Naive thymus-derived CD4-positive, alpha-beta T cell (primary cell): ENCODE results near the gene SLC37A1. TPM values are rescaled to one million over a fixed set of nuclear protein-coding genes. Genes with fewer than 3 reads are reported as not detected.

Experiments used
- ATAC-seq: fragments of 150-1000 bp; cut with Tn5 transposase; 2 replicates; pipeline ENCODE4 v1.10.0; 2021; ENCODE audit warnings: mild to moderate bottlenecking, moderate library complexity
- CTCF ChIA-PET: fragments of 350-600 bp; sonication (Branson Sonifier 250); formaldehyde crosslinking; loops from one replicate; lab custom pipeline; 2021; ENCODE audit warnings: antibody characterized with exemption; lab: Charles Lee
- POLR2A ChIA-PET: fragments of 350-600 bp; sonication (Branson Sonifier 250); formaldehyde crosslinking; loops from one replicate; lab custom pipeline; 2021; ENCODE audit warnings: antibody characterized with exemption, inconsistent platforms; lab: Charles Lee
- DNase-seq, 9 donors: peaks; one replicate each; pipeline versions ENCODE4 v3.0.0 to v3.0.0-alpha.2; 2020 to 2022; ENCODE audit warnings: mixed read lengths in 1 of 9
- H3K27ac ChIP-seq: one replicate; pipeline ENCODE4 v1.7.0; 2013; ENCODE audit warnings: mild to moderate bottlenecking, low read depth, low read length, moderate library complexity
- H3K27me3 ChIP-seq, 2 donors: one replicate each; pipeline ENCODE4 v1.7.0; 2013; ENCODE audit warnings: low read length in 2 of 2, mild to moderate bottlenecking in 2 of 2, moderate library complexity in 2 of 2; ENCODE audit not compliant: control insufficient read depth in 2 of 2, insufficient read depth in 2 of 2
- H3K36me3 ChIP-seq, 3 experiments: 1 replicate in 2 of 3; 2 replicates in 1 of 3; pipeline ENCODE4 v1.7.0; 2013; ENCODE audit warnings: low read length in 3 of 3, mild to moderate bottlenecking in 3 of 3, moderate library complexity in 1 of 3; ENCODE audit not compliant: insufficient read depth in 3 of 3, control insufficient read depth in 2 of 3
- H3K4me1 ChIP-seq, 2 donors: one replicate each; pipeline ENCODE4 v1.7.0; 2013; ENCODE audit warnings: low read length in 2 of 2, mild to moderate bottlenecking in 2 of 2, moderate library complexity in 1 of 2; ENCODE audit not compliant: control insufficient read depth in 2 of 2, insufficient read depth in 2 of 2
- H3K4me3 ChIP-seq: 2 replicates; pipeline ENCODE4 v1.7.0; 2013; ENCODE audit warnings: mild to moderate bottlenecking, low read length
- H3K9me3 ChIP-seq, 3 experiments: 1 replicate in 2 of 3; 2 replicates in 1 of 3; pipeline ENCODE4 v1.7.0; 2013; ENCODE audit warnings: low read length in 3 of 3; ENCODE audit not compliant: control insufficient read depth in 2 of 3
- H3K27ac Mint-ChIP-seq, 9 donors: one replicate each; pipeline ENCODE4 v1.8.0; 2020 to 2022; ENCODE audit warnings: mixed read lengths in 9 of 9, mild to moderate bottlenecking in 8 of 9, moderate library complexity in 5 of 9, inconsistent platforms in 2 of 9
- H3K27me3 Mint-ChIP-seq, 5 donors: one replicate each; pipeline ENCODE4 v1.8.0; 2021 to 2022; ENCODE audit warnings: mixed read lengths in 5 of 5, mild to moderate bottlenecking in 1 of 5
- H3K36me3 Mint-ChIP-seq, 5 donors: one replicate each; pipeline ENCODE4 v1.8.0; 2020 to 2022; ENCODE audit warnings: mixed read lengths in 5 of 5, mild to moderate bottlenecking in 3 of 5, inconsistent platforms in 1 of 5
- H3K4me1 Mint-ChIP-seq, 7 donors: one replicate each; pipeline ENCODE4 v1.8.0; 2020 to 2022; ENCODE audit warnings: mixed read lengths in 7 of 7, mild to moderate bottlenecking in 3 of 7, inconsistent platforms in 1 of 7
- H3K4me3 Mint-ChIP-seq, 10 donors: one replicate each; pipeline ENCODE4 v1.8.0; 2020 to 2022; ENCODE audit warnings: mild to moderate bottlenecking in 10 of 10, mixed read lengths in 10 of 10, moderate library complexity in 6 of 10, inconsistent platforms in 2 of 10
- H3K9me3 Mint-ChIP-seq, 11 donors: one replicate each; pipeline ENCODE4 v1.8.0; 2020 to 2022; ENCODE audit warnings: mixed read lengths in 11 of 11, mild to moderate bottlenecking in 4 of 11, inconsistent platforms in 1 of 11, moderate library complexity in 1 of 11
- intact Hi-C, 2 donors: fragments of 100-400 bp; cut with micrococcal nuclease; formaldehyde crosslinking; loops; one replicate each; pipeline ENCODE4 v1.15.1; 2023
- polyA plus RNA-seq, 2 donors: library from polyadenylated mRNA; unstranded; fragments of 300-500 nt; fragmentation: Illumina TruSeq; gene quantifications; one replicate each; pipeline ENCODE4 v1.2.3, GENCODE V29; 2021
- total RNA-seq, 6 experiments: library from RNA in 5 of 6; stranded (reverse) in 5 of 6; gene quantifications; 1 replicate in 5 of 6; 2 replicates in 1 of 6; pipeline ENCODE4 v1.2.3 and lab custom pipeline; 2021 to 2026

The SLC37A1 gene
- total and polyA plus RNA-seq, 7 experiments from 2014 or later: 4.4 to 23.2 (median 15.8) TPM

- ATAC-seq: no peak
- no peak overlapping the region for H3K27ac Mint-ChIP-seq
- no peak overlapping the region for H3K4me3 ChIP-seq
- H3K27ac ChIP-seq: no peak overlapping the region
- no peak for DNase-seq
- peaks cover 5 to 22% (median 18%) of the 10 kb centered on the region in 7 donors for H3K4me1 Mint-ChIP-seq
- no peaks in the 10 kb centered on the region for H3K36me3 ChIP-seq
- peaks cover 0 to 33% (median 0%) of the 10 kb centered on the region in 5 donors for H3K27me3 Mint-ChIP-seq
- ChIA-PET CTCF (no interaction called here), POLR2A (interaction anchor here (0.6 to 1.6 kb wide), 3 partner anchors 19 to 21 kb away, joined by 3 to 4 read pairs (median 3); no protein-coding TSS in a partner anchor)
- no peaks in the 10 kb centered on the region for H3K9me3 ChIP-seq
- peaks cover 0 to 4% of the 10 kb centered on the region in 2 donors for H3K4me1 ChIP-seq
- no peak overlapping the region for H3K4me3 Mint-ChIP-seq
- no peaks in the 10 kb centered on the region for H3K27me3 ChIP-seq
- no peaks in the 10 kb centered on the region for H3K36me3 Mint-ChIP-seq
- intact Hi-C loops: no loop called here
- no peaks in the 10 kb centered on the region for H3K9me3 Mint-ChIP-seq
Observed at GRCh38 chr21:42508371-42508770, 5.3 kb upstream of the SLC37A1 start.

DNA sequence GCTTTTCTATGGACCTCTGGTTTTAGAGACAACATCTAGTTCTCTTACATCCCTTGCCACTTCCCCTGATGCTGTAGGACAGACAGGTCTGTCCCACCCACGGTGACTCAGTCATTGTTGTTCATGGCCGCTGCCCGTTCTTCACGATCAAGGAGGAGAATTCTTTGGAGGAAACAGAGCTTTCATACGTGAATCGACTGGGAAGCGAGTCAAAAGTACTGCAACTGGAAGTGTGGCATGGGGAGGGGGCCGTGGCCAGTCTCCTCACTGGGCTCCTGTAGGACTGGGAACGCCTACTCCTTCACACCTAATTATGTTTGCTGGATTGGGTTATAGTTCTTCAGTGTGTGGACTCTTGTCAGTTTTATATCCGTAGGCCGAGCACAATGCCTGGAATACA is 4.4 kb upstream of the SLC37A1 start:
- ChIA-PET POLR2A (interaction anchor here (0.6 to 1.6 kb wide), 4 partner anchors 18 to 47 kb away, joined by 3 to 4 read pairs (median 4); no protein-coding TSS in a partner anchor), CTCF (no interaction called here)
- Histone ChIP-seq H3K9me3 (no peaks in the 10 kb centered on the region), H3K27ac (no peak overlapping the region), H3K4me3 (no peak overlapping the region), H3K36me3 (peaks cover 0 to 4% (median 0%) of the 10 kb centered on the region in 3 experiments), H3K27me3 (no peaks in the 10 kb centered on the region), H3K4me1 (no peaks in the 10 kb centered on the region)
- Mint-ChIP-seq H3K9me3 (no peaks in the 10 kb centered on the region), H3K27ac (peak overlapping the region in 1 of 9 donors; percentile 68), H3K4me3 (no peak overlapping the region), H3K36me3 (no peaks in the 10 kb centered on the region), H3K4me1 (peaks cover 5 to 16% (median 10%) of the 10 kb centered on the region in 7 donors), H3K27me3 (peaks cover 0 to 33% (median 0%) of the 10 kb centered on the region in 5 donors)
- DNase-seq: peak in 1 of 9 donors; percentile 10
- ATAC-seq: no peak
- intact Hi-C loops: no loop called here

- peaks cover 0 to 8% (median 0%) of the 10 kb centered on the region in 5 donors for H3K36me3 Mint-ChIP-seq
- ATAC-seq (no peak), DNase-seq (no peak)
- ChIA-PET POLR2A (interaction anchor here (0.6 to 1.4 kb wide), 2 partner anchors 16 to 172 kb away, joined by 4 read pairs; no protein-coding TSS in a partner anchor), CTCF (interaction anchor here (0.7 kb wide), 1 partner anchor 16 kb away, joined by 3 read pairs; the partner anchor contains the start of gene RSPH1)
- H3K27ac ChIP-seq: peak overlapping the region; percentile 69
- no peak overlapping the region for H3K4me3 ChIP-seq
- H3K36me3 ChIP-seq: peaks cover 0 to 13% (median 0%) of the 10 kb centered on the region in 3 experiments
- peak overlapping the region; percentile 71 to 93 (median 86) for H3K4me3 Mint-ChIP-seq
- peaks cover 18 to 39% (median 31%) of the 10 kb centered on the region in 7 donors for H3K4me1 Mint-ChIP-seq
- intact Hi-C loops: loop anchor here (1.0 to 5.0 kb wide), 4 partner anchors 15 to 465 kb away; partner anchors contain the start of gene UBASH3A (in 1 of the 2)
- H3K9me3 ChIP-seq: no peaks in the 10 kb centered on the region
- H3K27ac Mint-ChIP-seq: peak overlapping the region in 8 of 9 donors; percentile 73 to 90 (median 84)
- H3K27me3 ChIP-seq: no peaks in the 10 kb centered on the region
- H3K9me3 Mint-ChIP-seq: no peaks in the 10 kb centered on the region
- H3K27me3 Mint-ChIP-seq: peaks cover 0 to 22% (median 0%) of the 10 kb centered on the region in 5 donors
- peaks cover 18 to 20% of the 10 kb centered on the region in 2 donors for H3K4me1 ChIP-seq
Observed at GRCh38 chr21:42512346-42513034, 1.2 kb upstream of the SLC37A1 start.

DNA sequence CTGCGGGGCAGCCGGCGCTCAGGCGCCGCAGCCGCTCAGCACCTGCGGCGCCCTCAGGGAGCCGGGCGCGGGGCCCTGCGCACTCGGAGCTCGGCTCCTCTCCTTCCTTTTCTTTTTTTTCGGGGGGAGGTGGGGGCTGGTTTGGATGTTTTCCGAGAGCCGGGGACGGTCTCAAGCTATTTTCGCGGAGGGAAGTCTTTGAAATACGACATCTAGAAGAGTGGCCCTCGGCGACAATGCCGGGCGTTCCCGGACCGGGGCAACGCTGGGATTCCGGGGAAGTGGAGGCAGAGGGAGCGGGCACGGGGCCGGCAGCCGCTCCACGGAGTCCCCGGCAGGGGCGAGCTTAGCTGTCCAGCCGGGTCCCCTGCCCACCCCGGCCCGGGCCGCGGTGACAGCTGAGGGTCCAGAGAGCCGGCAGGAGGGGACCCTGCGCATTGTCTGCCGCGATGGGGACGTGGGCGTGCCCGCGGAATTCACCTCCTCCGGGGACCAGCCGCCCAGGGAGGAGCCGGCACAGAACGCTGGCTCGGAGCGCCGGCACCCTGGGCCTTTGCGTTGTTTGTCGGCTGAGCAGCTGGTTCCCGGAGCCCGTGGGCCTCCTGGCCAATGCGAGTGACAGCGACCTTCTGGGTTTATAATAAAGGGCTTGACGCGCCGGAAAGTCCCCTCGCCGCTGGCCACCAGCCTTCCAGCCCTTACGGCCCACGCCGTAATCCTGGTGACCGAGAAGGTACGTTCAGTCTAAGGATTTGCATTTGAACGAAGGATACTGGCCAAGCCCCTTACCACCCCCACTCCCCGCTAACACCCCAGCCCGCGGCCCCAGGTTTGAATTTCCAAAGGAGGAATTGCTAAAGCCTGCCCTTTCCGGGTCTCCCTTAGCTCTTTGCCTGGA is 582 bp downstream of the SLC37A1 start:
- intact Hi-C loops: loop anchor here (1.0 to 5.0 kb wide), 6 partner anchors 13 to 463 kb away; partner anchors contain the start of genes RSPH1 (in 2 of the 2) and UBASH3A (in 1 of the 2)
- H3K4me1 Mint-ChIP-seq: peaks cover 22 to 45% (median 38%) of the 10 kb centered on the region in 7 donors
- peak overlapping the region; percentile 76 to 97 (median 89) for H3K4me3 Mint-ChIP-seq
- Histone ChIP-seq H3K27me3 (no peaks in the 10 kb centered on the region), H3K4me1 (peaks cover 18 to 20% of the 10 kb centered on the region in 2 donors), H3K9me3 (no peaks in the 10 kb centered on the region), H3K27ac (peak overlapping the region; percentile 87), H3K36me3 (peaks cover 0 to 30% (median 0%) of the 10 kb centered on the region in 3 experiments), H3K4me3 (peak overlapping the region; percentile 82)
- ATAC-seq: peak; percentile 83
- CTCF ChIA-PET: interaction anchor here (0.6 kb wide), 1 partner anchor 64 kb away, joined by 4 read pairs; no protein-coding TSS in a partner anchor
- peak in 8 of 9 donors; percentile 42 to 76 (median 54) for DNase-seq
- POLR2A ChIA-PET: interaction anchor here (0.6 to 2.0 kb wide), 8 partner anchors 9 to 111 kb away, joined by 3 to 13 read pairs (median 4); partner anchors contain the start of gene UBASH3A
- H3K9me3 Mint-ChIP-seq: no peaks in the 10 kb centered on the region
- H3K27me3 Mint-ChIP-seq: peaks cover 0 to 19% (median 0%) of the 10 kb centered on the region in 5 donors
- peaks cover 0 to 14% (median 8%) of the 10 kb centered on the region in 5 donors for H3K36me3 Mint-ChIP-seq
- peak overlapping the region; percentile 58 to 88 (median 84) for H3K27ac Mint-ChIP-seq

GRCh38 chr21:42514883-42515228 is 1.2 kb downstream of the SLC37A1 start:
- Mint-ChIP-seq H3K4me1 (peaks cover 25 to 46% (median 42%) of the 10 kb centered on the region in 7 donors), H3K4me3 (peak overlapping the region; percentile 76 to 97 (median 88)), H3K27ac (peak overlapping the region; percentile 56 to 88 (median 84)), H3K36me3 (peaks cover 4 to 19% (median 11%) of the 10 kb centered on the region in 5 donors), H3K27me3 (peaks cover 0 to 19% (median 0%) of the 10 kb centered on the region in 5 donors), H3K9me3 (no peaks in the 10 kb centered on the region)
- no peaks in the 10 kb centered on the region for H3K27me3 ChIP-seq
- DNase-seq (no peak), ATAC-seq (no peak)
- peak overlapping the region; percentile 87 for H3K27ac ChIP-seq
- peaks cover 18 to 20% of the 10 kb centered on the region in 2 donors for H3K4me1 ChIP-seq
- POLR2A ChIA-PET: interaction anchor here (0.6 to 2.0 kb wide), 4 partner anchors 9 to 111 kb away, joined by 3 to 13 read pairs (median 5); partner anchors contain the start of gene UBASH3A
- peaks cover 0 to 36% (median 0%) of the 10 kb centered on the region in 3 experiments for H3K36me3 ChIP-seq
- CTCF ChIA-PET: no interaction called here
- H3K9me3 ChIP-seq: no peaks in the 10 kb centered on the region
- peak overlapping the region; percentile 82 for H3K4me3 ChIP-seq
- intact Hi-C loops: loop anchor here (1.0 to 5.0 kb wide), 5 partner anchors 12 to 462 kb away; partner anchors contain the start of genes RSPH1 (in 2 of the 2) and UBASH3A (in 1 of the 2)
